ENCODE results near the gene FUZ. TPM values are rescaled to one million over a fixed set of nuclear protein-coding genes. Genes with fewer than 3 reads are reported as not detected.

FUZ gene
- total RNA-seq, 4 donors from 2014 or later: 20.1 to 40.1 (median 33.3) TPM

DNA sequence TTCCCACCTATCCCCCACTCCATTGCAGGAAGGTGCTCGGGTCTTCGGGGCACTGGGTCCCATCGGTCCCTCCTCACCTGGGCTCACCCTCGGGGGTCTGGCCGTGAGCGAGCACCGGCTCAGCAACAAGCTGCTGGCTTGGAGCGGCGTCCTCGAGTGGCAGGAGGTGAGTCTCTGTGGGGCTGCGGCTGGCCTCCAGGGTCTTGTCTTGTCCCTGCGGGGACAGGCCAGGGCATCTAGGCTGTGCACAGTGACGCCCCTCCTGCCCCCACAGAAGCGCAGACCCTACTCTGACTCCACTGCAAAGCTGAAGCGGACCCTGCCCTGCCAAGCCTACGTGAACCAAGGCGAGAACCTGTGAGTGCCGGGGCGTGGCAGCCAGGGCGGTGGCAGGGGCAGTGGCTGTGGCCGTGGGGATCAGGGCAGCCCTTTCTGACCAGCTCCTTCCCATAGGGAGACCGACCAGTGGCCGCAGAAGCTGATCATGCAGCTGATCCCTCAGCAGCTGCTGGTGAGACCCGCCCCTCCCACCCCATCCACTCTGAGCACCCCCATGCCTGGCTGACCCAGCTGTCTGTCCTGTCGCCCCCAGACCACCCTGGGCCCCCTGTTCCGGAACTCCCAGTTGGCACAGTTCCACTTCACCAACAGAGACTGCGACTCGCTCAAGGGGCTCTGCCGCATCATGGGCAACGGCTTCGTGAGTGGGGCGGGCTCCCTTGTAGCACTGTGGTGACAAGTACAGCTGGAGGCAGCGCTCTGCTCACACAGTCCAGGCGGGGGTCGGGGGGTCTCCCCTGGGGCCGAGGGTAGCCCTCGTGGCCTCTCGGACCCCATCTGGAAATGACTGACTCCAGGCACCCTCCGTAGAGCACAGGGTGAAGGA lies 41.5 kb upstream of the FUZ start:
- H3K4me1 ChIP-seq: peaks cover 20% of the 10 kb centered on the region in 2 donors
- H3K4me3 ChIP-seq (replicated peaks in 1 of 3): no peak overlapping the region
- 92 to 93% methylated on average over 9 to 22 of the region's 39 CpGs for whole genome bisulfite sequencing, 2 donors
- DNase-seq: no peak
- no peak for TF ChIP-seq POLR2A (IDR thresholded peaks at IDR 0.05)
- TF ChIP-seq, protein P1, sequence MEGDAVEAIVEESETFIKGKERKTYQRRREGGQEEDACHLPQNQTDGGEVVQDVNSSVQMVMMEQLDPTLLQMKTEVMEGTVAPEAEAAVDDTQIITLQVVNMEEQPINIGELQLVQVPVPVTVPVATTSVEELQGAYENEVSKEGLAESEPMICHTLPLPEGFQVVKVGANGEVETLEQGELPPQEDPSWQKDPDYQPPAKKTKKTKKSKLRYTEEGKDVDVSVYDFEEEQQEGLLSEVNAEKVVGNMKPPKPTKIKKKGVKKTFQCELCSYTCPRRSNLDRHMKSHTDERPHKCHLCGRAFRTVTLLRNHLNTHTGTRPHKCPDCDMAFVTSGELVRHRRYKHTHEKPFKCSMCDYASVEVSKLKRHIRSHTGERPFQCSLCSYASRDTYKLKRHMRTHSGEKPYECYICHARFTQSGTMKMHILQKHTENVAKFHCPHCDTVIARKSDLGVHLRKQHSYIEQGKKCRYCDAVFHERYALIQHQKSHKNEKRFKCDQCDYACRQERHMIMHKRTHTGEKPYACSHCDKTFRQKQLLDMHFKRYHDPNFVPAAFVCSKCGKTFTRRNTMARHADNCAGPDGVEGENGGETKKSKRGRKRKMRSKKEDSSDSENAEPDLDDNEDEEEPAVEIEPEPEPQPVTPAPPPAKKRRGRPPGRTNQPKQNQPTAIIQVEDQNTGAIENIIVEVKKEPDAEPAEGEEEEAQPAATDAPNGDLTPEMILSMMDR (IDR thresholded peaks at IDR 0.05): no peak
- H3K36me3 ChIP-seq: peaks cover 33 to 35% of the 10 kb centered on the region in 2 donors
- no peak overlapping the region for H3K27ac ChIP-seq
- no peaks in the 10 kb centered on the region for H3K9me3 ChIP-seq
- H3K27me3 ChIP-seq: no peaks in the 10 kb centered on the region
- intact Hi-C loops (cut with DNase I): loop anchor here (5.0 kb wide), 2 partner anchors 37 to 47 kb away; partner anchors contain the start of gene MED25

DNA sequence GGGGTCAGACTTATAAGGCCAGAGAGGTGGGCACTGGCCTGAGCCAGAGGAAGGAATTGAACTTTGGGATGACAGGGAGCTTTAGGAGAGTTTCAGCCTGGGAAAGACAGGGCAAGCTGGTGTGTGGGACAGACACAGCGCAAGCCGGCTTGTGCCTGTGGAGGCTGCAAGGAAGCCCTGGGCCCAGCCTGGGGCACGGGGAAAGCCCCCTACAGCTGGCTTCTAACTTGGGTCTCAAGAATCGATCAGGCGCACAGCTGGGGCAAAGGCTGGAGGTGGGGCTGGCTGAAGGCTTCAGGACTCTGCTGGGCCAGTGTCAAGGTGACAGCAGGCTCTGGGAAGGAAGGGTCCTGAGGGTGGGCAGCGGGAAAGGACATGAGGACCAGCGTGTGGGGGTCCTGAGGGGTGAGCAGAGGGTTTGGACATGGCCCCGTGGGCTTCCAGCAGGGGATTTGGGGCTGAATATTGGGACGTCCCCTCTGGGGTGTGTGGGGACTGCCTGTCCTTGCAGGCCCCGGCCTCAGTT lies 40.8 kb upstream of the FUZ start:
- Histone ChIP-seq H3K27me3 (no peaks in the 10 kb centered on the region), H3K36me3 (peaks cover 28 to 33% of the 10 kb centered on the region in 2 donors), H3K4me1 (peaks cover 20% of the 10 kb centered on the region in 2 donors), H3K27ac (no peak overlapping the region), H3K9me3 (no peaks in the 10 kb centered on the region), H3K4me3 (replicated peaks in 1 of 3) (no peak overlapping the region)
- WGBS, 2 donors: 85 to 92% methylated on average over 9 to 10 of the region's 10 CpGs
- intact Hi-C loops (cut with DNase I): loop anchor here (5.0 kb wide), 1 partner anchor 37 kb away; the partner anchor contains the start of gene MED25
- no peak for TF ChIP-seq POLR2A (IDR thresholded peaks at IDR 0.05)
- TF ChIP-seq, protein P1 (IDR thresholded peaks at IDR 0.05): no peak
- no peak for DNase-seq

DNA sequence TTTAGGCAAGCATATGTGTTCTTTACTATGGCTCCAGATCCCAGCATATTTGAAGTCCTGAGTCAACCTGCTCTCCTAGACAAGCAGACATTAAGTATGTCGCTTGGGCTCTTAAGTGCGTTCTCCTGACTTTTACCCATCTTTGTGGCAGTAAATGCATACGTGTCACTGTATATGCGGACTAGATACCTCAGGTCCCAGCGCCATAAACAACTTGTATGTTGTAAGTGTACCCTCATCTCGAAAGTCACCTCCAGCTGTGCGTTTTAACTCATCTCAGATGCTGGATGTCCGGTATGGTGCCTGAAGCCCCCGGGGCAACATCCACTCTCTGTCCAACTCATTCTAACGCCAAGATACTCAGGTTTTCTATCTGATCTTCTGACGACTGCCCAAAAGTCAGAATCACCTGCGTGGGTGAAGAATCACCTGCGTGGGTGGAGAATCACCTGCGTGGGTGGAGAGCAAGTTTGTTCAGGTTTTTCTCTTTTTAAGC lies 39.6 kb upstream of the FUZ start:
- WGBS, 2 donors: 67 to 69% methylated on average over 14 of the region's 14 CpGs
- Histone ChIP-seq H3K27ac (no peak overlapping the region), H3K4me1 (peaks cover 20% of the 10 kb centered on the region in 2 donors), H3K4me3 (replicated peaks in 1 of 3) (peak overlapping the region in 2 of 3 donors; percentile 41 to 81), H3K36me3 (peaks cover 21 to 23% of the 10 kb centered on the region in 2 donors), H3K9me3 (no peaks in the 10 kb centered on the region), H3K27me3 (no peaks in the 10 kb centered on the region)
- TF ChIP-seq, protein P1 (IDR thresholded peaks at IDR 0.05): no peak
- TF ChIP-seq POLR2A (IDR thresholded peaks at IDR 0.05): no peak
- intact Hi-C loops (cut with DNase I): loop anchor here (5.0 kb wide), 1 partner anchor 35 kb away; the partner anchor contains the start of gene MED25
- DNase-seq: no peak

DNA sequence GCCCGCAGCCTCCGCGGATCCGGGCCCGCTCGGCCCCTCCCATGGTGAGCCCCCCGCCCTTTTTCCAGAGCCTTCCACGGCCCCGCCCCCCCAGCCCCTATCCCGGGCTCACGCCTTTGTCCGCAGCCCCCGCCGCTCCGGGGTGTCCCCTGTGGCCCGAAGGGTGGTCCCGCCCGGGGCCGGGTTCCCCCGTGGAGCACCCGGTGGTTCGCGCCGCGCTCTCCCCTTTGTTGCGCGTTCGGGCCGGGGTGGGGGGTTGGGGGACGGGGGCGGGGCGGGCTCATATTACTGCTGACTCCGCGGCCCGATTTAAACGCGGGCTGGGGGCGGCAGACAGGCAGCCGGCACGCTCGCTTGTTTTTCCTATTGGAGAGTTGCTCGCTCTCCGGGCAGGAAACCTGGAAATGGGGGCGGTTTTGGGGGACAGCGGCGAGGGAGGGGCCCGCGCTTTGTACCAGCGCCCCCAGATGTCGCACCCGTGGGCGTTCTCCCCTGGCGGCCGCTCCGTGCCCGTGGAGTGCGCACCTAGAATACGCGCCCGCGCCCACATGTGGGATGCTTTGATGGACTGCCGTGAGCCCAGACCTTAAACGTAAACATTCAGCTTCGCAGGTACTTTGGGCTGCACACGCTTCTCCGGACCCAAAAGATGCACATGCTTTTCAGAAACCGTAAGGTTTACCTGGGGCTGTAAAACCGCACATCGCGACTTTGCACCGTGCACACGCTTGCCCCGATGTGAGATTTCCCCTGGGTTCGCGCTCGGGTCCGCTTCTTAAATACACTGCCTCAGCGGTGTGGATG lies 38.6 kb upstream of the FUZ start:
- Histone ChIP-seq H3K36me3 (peaks cover 11 to 14% of the 10 kb centered on the region in 2 donors), H3K9me3 (no peaks in the 10 kb centered on the region), H3K4me3 (replicated peaks in 1 of 3) (peak overlapping the region; percentile 31 to 81 (median 41)), H3K27ac (peak overlapping the region in 2 of 3 donors; percentile 98 to 100), H3K27me3 (no peaks in the 10 kb centered on the region), H3K4me1 (peaks cover 20% of the 10 kb centered on the region in 2 donors)
- 7% methylated on average over 15 to 30 of the region's 78 CpGs for WGBS, 2 donors
- peak; percentile 41 to 50 for DNase-seq
- intact Hi-C loops (cut with DNase I): loop anchor here (5.0 kb wide), 1 partner anchor 34 kb away; the partner anchor contains the start of gene MED25
- no peak for TF ChIP-seq POLR2A (IDR thresholded peaks at IDR 0.05)
- TF ChIP-seq, protein P1 (IDR thresholded peaks at IDR 0.05): no peak

Measured in thyroid gland (tissue), 4 donors.